ENCODE results near the gene TMEM131. TPM values are rescaled to one million over a fixed set of nuclear protein-coding genes. Genes with fewer than 3 reads are reported as not detected.

The TMEM131 gene
- total and polyA plus RNA-seq, 2 of the 8 experiments (the other 6 are each of a cell fraction or from before 2014, with no cell fraction given) = 9.7 to 22.9 TPM

- 96% methylated on average over 4 of the region's 4 CpGs; no CpG with 5 or more reads in 1 of the 2 experiments for WGBS, 2 experiments (ENCODE audit: extremely low coverage in 1 of 2, insufficient coverage in 1 of 2, insufficient read length in 1 of 2, insufficient replicate concordance in 2 of 2, low coverage in 1 of 2, low lambda C conversion rate in 2 of 2, missing lambda C conversion rate in 1 of 2)
- H4K20me1 ChIP-seq (replicated peaks in 1 of 2; ENCODE audit: control insufficient read depth in 1 of 2, insufficient read depth in 2 of 2, low read length in 2 of 2) = peaks cover 0 to 1% of the 10 kb centered on the region in 2 experiments
- H3K79me2 ChIP-seq (ENCODE audit: control insufficient read depth in 1 of 2, insufficient read depth in 2 of 2, low read length in 2 of 2) = peaks cover 0 to 81% of the 10 kb centered on the region in 2 experiments; a peak in 2 of 4 replicates
- H3K4me1 ChIP-seq (replicated peaks in 1 of 4; ENCODE audit: control insufficient read depth in 3 of 4, insufficient read depth in 4 of 4, low read length in 3 of 4) = peaks cover 0 to 4% (median 0%) of the 10 kb centered on the region in 4 experiments; a peak in 1 of 7 replicates
- no peak overlapping the region for H3K23ac ChIP-seq (ENCODE audit: insufficient read length)
- no peak for FAIRE-seq
- no peak overlapping the region for H4K5ac ChIP-seq (ENCODE audit: insufficient read length, low read depth, low read length)
- no peak overlapping the region for H2AK5ac ChIP-seq (ENCODE audit: low read depth, low read length)
- no peak overlapping the region for H3K4me3 ChIP-seq (ENCODE audit: extremely low read depth in 1 of 4, insufficient read depth in 2 of 4, low read depth in 3 of 4, low read length in 4 of 4)
- no peak overlapping the region for H3K56ac ChIP-seq (replicated peaks; ENCODE audit: insufficient read length, low read depth, low read length)
- H3K4ac ChIP-seq (replicated peaks; ENCODE audit: insufficient read length, low read depth, low read length) = no peak overlapping the region
- no peaks in the 10 kb centered on the region for H3K9me3 ChIP-seq (ENCODE audit: insufficient read depth in 2 of 2, low read depth in 1 of 2, low read length in 1 of 2)
- no peak overlapping the region for H2BK15ac ChIP-seq (ENCODE audit: low read length)
- no peak overlapping the region for H2BK12ac ChIP-seq (ENCODE audit: low read depth, low read length)
- ChIA-PET POLR2A (ENCODE audit: partially characterized antibody) (no interaction called here), CTCF (ENCODE audit: partially characterized antibody) (no interaction called here)
- H2BK20ac ChIP-seq (ENCODE audit: low read length) = no peak overlapping the region
- H3K9ac ChIP-seq (replicated peaks in 1 of 4; ENCODE audit: extremely low read depth in 1 of 4, low read depth in 3 of 4, low read length in 3 of 4) = no peak overlapping the region
- no peaks in the 10 kb centered on the region for H3K27me3 ChIP-seq (replicated peaks in 1 of 4; ENCODE audit: control insufficient read depth in 3 of 4, extremely low read depth in 1 of 4, insufficient read depth in 3 of 4, low read length in 3 of 4)
- H2BK120ac ChIP-seq (replicated peaks; ENCODE audit: low read depth, low read length) = no peak overlapping the region
- peaks cover 8% of the 10 kb centered on the region for H3K79me1 ChIP-seq (ENCODE audit: low read depth, low read length)
- H2BK5ac ChIP-seq (ENCODE audit: low read depth, low read length) = no peak overlapping the region
- H4K8ac ChIP-seq (ENCODE audit: extremely low read depth, insufficient read depth, low read length) = no peak overlapping the region
- no peak overlapping the region for H3K14ac ChIP-seq (ENCODE audit: insufficient read length)
- no peak for DNase-seq (ENCODE audit: low read depth in 1 of 2, low spot score in 2 of 2)
- H3K27ac ChIP-seq (ENCODE audit: low read depth, low read length) = no peak overlapping the region
- H3K23me2 ChIP-seq (ENCODE audit: low read depth, low read length) = no peaks in the 10 kb centered on the region
- H2AFZ ChIP-seq (ENCODE audit: low read length) = no peak overlapping the region
- no peak overlapping the region for H4K91ac ChIP-seq (replicated peaks; ENCODE audit: insufficient read length, low read length)
- no peak overlapping the region for H3K18ac ChIP-seq (ENCODE audit: extremely low read depth, low read length)
- H3K36me3 ChIP-seq (ENCODE audit: control insufficient read depth in 2 of 4, insufficient read depth in 4 of 4, low read length in 3 of 4) = no peaks in the 10 kb centered on the region
- H3K4me2 ChIP-seq (ENCODE audit: insufficient read depth in 1 of 2, low read depth in 2 of 2, low read length in 2 of 2) = no peak overlapping the region
Measured at GRCh38 chr2:97953853-97954252, 41.9 kb downstream of the TMEM131 start.

Data from H1 (cell line).